HG03354 (cell line): ENCODE data around the gene RAB28.

Source experiments
- ATAC-seq: cut with Tn5 transposase; IDR thresholded peaks from one replicate; pipeline ENCODE4 v1.9.1; 2021; ENCODE audit warnings: mild to moderate bottlenecking; ENCODE audit not compliant: unreplicated experiment, poor library complexity, severe bottlenecking

Gene RAB28

DNA sequence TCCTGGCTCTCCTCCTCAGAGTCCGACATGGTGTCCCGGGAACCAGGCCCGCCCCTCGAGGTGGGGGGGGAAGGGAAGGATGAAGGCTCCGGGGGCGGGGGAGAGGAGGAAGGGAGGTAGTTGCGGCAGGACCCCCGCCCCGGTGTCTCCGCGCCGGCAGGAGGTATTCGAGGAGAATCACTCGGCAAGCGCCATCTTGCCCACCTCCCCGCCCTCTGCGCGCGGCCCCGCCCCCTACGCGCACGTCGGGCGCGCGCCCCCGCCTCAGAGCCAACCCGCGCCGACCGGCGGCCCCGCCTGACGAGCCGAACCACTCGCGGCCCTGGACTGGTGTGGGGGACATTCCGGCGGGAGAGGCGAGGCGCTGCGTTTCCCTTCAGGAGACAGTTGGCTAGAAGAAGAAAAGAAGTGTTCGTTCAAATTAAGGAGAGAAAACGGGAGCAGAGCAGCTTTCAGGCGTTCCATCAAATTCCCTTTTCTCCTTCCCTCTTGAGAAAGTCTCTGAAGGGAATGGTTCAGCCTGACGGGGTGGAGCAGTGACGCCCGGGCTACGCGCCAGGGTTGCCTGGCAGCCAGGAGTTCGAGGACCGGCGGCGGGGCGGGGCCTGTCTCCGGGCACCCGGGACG, at the start of gene RAB28:
TSS of gene RAB28 (minus strand) at position 219 of the 627 bp plus-strand sequence.
- ATAC-seq: peak; percentile 95

DNA sequence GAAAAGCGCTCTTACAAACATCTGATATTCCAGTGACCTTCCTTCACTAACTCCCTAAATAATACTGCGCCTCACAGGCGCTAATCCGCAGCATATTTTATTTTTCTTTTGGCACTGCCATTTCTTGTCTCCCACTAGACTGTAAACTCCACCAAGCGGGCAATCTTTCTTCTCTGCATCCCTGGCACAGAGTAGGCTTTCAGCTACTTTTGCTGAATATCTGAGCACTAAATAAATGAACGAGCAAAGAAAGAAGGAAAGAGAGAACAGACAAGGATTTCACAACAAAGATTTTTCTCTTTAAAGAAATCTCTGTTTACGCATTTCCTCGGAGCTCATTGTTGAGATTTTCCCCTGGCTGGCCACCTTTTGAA, 47.5 kb upstream of the RAB28 start:
- no peak for ATAC-seq

DNA sequence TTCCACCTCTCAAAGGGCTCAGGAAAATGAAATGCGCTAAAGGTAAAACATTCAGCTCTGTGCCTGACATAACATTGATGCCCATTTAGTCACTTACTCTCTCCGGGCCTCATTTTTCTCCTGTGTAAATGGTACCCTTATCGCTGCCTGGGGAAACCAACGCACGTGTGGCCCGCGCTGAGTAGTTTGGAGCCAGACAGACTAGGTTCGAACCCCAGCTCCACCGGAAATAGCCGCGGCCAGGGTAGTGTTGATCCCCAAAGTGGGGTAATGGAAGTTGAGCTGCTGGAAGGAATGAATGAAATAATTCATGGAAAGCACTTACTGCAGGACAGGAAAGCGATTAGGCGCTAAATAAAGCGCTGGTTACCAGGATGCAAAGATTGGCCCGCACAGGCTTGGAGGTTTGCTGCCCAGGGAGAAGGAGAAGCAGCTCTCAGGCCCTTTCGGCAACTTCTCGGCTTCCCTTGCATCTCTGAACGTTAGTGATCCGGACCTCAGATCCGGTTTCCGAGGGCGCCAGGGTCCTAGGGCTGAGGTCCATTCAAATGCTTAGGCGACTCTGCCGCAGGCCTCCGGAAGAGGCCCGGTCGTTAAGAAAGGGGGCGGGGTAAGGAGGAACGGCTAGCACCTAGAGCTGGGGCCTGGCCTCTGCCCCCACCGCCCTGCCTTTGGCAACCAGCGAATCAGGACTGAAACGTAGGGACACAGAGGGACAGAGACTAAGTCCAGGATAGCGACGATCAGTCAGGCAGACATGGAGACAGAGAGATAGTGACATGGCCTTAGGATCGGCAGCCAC, 46.9 kb upstream of the RAB28 start:
- no peak for ATAC-seq

DNA sequence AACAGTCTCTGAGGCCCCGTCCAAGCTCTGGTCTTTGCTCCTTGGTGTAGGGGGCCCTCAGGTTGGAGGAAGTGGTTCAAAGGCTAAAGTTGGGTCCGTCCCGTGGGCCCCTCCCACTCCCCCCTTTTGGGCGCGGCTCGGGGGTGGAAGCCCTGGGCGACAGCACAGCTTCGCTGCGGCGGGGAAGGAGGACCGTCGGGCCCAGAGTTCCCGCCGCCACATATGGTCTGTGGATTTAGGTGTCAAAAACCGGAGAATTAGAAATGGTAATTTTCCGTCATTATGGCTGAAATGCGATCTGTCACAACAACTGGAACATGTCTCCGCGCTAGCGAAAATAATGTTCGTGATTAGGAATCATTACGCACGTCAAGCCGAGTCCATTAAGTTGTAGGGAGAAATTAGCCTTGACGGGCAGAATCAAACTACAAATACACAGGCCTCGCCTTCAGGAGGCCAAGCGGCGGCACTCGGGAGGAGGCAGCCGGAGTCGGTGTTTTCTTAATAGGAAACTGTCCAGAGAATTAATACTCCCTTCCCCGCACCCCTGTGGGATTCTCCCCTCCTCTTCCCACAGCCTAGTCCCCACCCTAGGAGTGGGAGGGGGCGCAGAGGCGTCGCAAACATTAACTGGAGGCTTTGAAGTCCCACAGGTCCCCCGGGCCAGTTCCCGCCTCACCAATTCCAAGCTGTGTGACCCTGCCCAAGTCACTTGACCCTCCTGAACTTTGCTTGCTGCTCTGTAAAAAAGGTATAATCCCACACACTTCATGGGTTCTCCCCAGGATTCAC, 45.2 kb upstream of the RAB28 start:
- ATAC-seq: no peak

DNA sequence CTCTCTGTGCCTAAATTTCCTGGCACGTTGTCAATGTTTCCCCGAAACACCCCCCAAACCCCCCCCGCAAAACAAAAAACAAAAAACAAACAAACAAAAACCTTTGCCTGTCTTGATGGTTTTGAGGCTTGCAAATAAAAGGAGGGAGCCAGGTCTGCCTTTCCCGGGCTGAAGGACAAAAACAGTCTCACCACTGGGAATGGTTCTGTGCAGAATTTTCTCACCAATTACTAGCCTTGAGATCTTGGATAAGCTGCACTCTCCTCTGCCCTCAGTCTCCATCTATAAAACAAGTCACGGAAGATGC, 44.6 kb upstream of the RAB28 start:
- ATAC-seq: no peak

GRCh38 chr4:13527981-13528820, 44.1 kb upstream of the RAB28 start:
- ATAC-seq: peak; percentile 87

- no peak for ATAC-seq
Observed at GRCh38 chr4:13527192-13527980, 43.2 kb upstream of the RAB28 start.

DNA sequence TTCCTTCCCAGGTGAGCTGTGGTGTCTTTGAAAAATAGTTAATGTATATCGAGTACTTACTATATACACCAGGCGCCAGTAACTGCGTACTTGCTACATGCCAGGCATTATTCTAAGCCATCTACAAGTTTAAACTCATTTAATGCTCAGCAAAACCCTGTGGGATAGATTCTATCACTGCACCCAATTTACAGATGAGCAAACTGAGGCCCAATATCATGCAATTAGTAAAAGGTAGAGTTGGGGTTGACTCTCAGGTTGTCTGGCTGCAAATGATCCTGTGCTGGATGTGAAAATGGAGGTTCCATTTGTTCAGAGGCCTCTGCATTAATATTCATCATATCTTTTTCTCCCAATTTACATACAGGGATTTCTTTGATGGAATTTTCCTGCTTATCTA, 42.5 kb upstream of the RAB28 start:
- no peak for ATAC-seq

GRCh38 chr4:13525606-13526281, 41.6 kb upstream of the RAB28 start:
- ATAC-seq: no peak

DNA sequence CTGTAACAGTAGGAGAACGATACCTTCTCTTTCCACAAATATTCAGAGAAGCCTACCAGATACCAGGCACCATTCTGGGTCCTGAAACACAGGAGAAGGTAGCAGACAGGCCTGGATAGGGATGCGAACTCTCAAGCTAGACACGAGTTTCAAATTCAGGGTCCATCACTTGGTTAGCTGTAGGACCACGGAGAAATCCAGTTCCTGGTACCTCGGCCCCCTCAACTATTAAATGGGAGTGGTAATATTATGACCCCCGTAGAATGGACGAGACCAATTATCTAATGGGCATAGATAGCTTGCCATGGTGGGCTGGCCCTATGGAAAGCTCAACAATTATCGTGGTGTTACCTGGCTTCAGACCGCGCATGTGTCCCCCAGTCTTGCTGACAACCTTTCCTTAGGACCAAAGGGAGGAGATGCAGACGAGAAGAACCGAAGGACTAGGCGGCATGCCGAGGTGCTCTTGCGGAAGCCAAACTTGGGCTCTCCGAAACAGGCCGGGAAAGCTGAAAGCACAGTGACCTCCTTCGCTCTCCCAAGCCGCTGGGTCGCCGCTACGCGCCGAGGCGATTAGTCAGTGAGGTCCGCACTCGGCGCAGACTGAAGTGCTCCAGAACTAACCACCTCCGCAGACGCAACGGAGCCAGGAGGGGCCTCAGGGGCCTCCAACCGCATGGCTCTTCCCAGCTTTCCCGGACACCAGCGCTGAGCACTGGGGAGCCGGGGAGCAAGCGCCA, 40.5 kb upstream of the RAB28 start:
- no peak for ATAC-seq

- no peak for ATAC-seq
Observed at GRCh38 chr4:13523591-13524503, 39.7 kb upstream of the RAB28 start.

GRCh38 chr4:13523105-13523477, 39.0 kb upstream of the RAB28 start:
- no peak for ATAC-seq

DNA sequence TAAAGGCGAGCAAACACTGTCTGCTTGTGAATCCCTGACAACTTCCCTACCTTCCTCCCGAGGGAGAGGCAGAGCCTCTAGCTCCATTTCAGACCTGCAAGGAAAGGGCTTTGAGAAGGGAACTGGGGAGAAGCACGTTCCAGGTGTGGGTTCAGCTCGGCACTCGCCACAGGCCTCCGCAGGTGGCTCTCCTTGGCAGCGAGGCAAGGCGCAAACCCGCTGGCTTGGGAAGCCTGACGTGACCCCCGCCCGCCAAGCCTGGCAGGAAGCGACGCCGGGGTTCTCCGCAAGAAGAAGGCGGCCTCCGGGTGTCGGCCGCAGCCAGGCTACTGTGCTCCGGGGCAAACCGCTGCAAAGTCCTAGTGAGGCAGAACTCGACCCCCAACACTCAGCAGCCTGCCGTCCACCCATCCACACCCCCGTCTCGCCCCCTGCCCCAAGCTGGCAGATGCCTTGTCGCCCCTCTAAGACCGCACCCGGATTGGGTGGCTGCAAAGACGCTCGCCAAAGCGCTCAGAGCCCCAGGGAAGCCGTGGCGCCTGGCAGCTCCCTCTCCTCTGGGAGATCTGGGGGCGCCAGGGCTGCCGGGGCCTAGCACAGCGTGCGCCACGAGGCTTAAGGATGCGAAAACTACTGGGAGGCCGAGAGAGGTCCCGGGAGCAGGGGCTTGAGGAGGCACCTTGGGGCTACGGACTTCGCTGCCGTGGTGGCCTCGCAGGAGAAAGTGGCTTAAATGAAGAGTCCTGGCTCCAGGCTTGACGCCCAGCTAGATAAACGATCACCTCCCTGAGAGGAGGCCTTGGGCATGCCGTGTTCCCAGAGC, 38.4 kb upstream of the RAB28 start:
- no peak for ATAC-seq

- no peak for ATAC-seq
Observed at GRCh38 chr4:13521047-13521446, 36.9 kb upstream of the RAB28 start.

DNA sequence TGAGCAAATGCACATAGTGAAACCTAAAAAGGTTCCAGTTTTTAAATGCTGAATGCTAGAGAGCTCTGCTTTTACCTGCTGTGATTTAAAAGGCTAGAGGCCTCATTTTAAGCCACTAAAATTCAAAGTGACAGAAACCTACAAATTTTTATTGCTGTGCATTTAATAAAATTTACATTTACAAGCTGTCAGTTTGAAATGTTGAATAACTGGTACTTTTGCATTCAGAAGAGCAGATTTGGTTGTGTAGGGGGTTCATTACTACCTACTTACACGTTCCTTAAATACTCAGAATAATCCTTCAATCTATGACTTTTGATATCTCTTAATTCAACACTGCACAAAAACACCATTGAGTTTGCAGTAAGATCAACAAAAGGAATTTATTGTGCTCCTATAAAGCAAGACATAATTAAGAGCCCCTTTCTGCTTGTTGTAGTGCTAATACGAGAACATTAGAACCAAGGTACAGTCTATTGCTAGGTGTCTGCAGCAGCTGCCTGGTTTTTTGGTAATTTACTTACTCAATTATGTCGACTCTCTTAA, 32.2 kb upstream of the RAB28 start:
- ATAC-seq: no peak

GRCh38 chr4:13515268-13515667, 31.1 kb upstream of the RAB28 start:
- no peak for ATAC-seq
